ENCODE data around the gene ATG13. TPM values are rescaled to one million over a fixed set of nuclear protein-coding genes. Genes with fewer than 3 reads are reported as not detected.

Gene ATG13
- total RNA-seq, 2 donors from 2014 or later: 58.3 to 61.3 TPM

GRCh38 chr11:46641639-46642038 is 24.3 kb downstream of the ATG13 start:
- Histone ChIP-seq H3K4me3 (no peak overlapping the region), H3K9ac (ENCODE audit: low read depth in 2 of 2, low read length in 2 of 2) (no peak overlapping the region), H3K27ac (no peak overlapping the region), H3K36me3 (peaks cover 4% of the 10 kb centered on the region), H3K4me1 (no peaks in the 10 kb centered on the region), H3K9me3 (no peaks in the 10 kb centered on the region), H3K27me3 (no peaks in the 10 kb centered on the region)
- no peak for DNase-seq
- intact Hi-C loops (cut with DNase I): no loop called here
- no peak for TF ChIP-seq CTCF (IDR thresholded peaks at IDR 0.05)

- no peak overlapping the region for H3K4me3 ChIP-seq
- no peaks in the 10 kb centered on the region for H3K27me3 ChIP-seq
- no peak for DNase-seq
- no peak for TF ChIP-seq CTCF (IDR thresholded peaks at IDR 0.05)
- intact Hi-C loops (cut with DNase I): no loop called here
- peaks cover 13% of the 10 kb centered on the region for H3K36me3 ChIP-seq
- H3K9me3 ChIP-seq: no peaks in the 10 kb centered on the region
- no peak overlapping the region for H3K9ac ChIP-seq (ENCODE audit: low read depth in 2 of 2, low read length in 2 of 2)
- H3K27ac ChIP-seq: no peak overlapping the region
- H3K4me1 ChIP-seq: no peaks in the 10 kb centered on the region
Measured at GRCh38 chr11:46642627-46643335, 25.4 kb downstream of the ATG13 start.

GRCh38 chr11:46643531-46643930 is 26.2 kb downstream of the ATG13 start:
- intact Hi-C loops (cut with DNase I): no loop called here
- H3K4me1 ChIP-seq: no peaks in the 10 kb centered on the region
- H3K36me3 ChIP-seq: peaks cover 15% of the 10 kb centered on the region

GRCh38 chr11:46643986-46644385 is 26.6 kb downstream of the ATG13 start:
- intact Hi-C loops (cut with DNase I): no loop called here
- peaks cover 15% of the 10 kb centered on the region for H3K36me3 ChIP-seq
- no peaks in the 10 kb centered on the region for H3K27me3 ChIP-seq
- no peak overlapping the region for H3K9ac ChIP-seq (ENCODE audit: low read depth in 2 of 2, low read length in 2 of 2)
- no peaks in the 10 kb centered on the region for H3K4me1 ChIP-seq
- H3K9me3 ChIP-seq: no peaks in the 10 kb centered on the region
- no peak overlapping the region for H3K4me3 ChIP-seq
- TF ChIP-seq CTCF (IDR thresholded peaks at IDR 0.05): no peak
- DNase-seq: no peak
- no peak overlapping the region for H3K27ac ChIP-seq

More at GRCh38 chr11:46643531-46643930, 26.2 kb downstream of the ATG13 start:
- Histone ChIP-seq H3K9me3 (no peaks in the 10 kb centered on the region), H3K4me3 (no peak overlapping the region), H3K9ac (ENCODE audit: low read depth in 2 of 2, low read length in 2 of 2) (no peak overlapping the region), H3K27ac (no peak overlapping the region), H3K27me3 (no peaks in the 10 kb centered on the region)
- no peak for DNase-seq
- TF ChIP-seq CTCF (IDR thresholded peaks at IDR 0.05): no peak

GRCh38 chr11:46649180-46649738 is 31.9 kb downstream of the ATG13 start:
- H3K27me3 ChIP-seq: no peaks in the 10 kb centered on the region
- H3K36me3 ChIP-seq: peaks cover 32% of the 10 kb centered on the region
- H3K27ac ChIP-seq: no peak overlapping the region
- no peak overlapping the region for H3K4me3 ChIP-seq
- peak; percentile 29 for DNase-seq
- no peaks in the 10 kb centered on the region for H3K4me1 ChIP-seq
- H3K9ac ChIP-seq (ENCODE audit: low read depth in 2 of 2, low read length in 2 of 2): no peak overlapping the region
- intact Hi-C loops (cut with DNase I): no loop called here
- no peaks in the 10 kb centered on the region for H3K9me3 ChIP-seq
- TF ChIP-seq CTCF (IDR thresholded peaks at IDR 0.05): no peak

Data from colonic mucosa (tissue), 4 donors.